RPMI7951 (cell line): Measurements from ENCODE around the gene IL22. TPM values are rescaled to one million over a fixed set of nuclear protein-coding genes. Genes with fewer than 3 reads are reported as not detected.

Experiments used
- DNase-seq: peaks from one replicate; pipeline ENCODE4 v3.0.0-alpha.2; 2012; ENCODE audit warnings: low read depth
- total RNA-seq: library from RNA; depleted of rRNA; stranded (reverse); fragments of >200 nt; shearing (Covaris generic); gene quantifications from 2 replicates; pipeline ENCODE4 v1.2.3, GENCODE V29; 2014

IL22 gene
- total RNA-seq, 1 experiment from 2014 or later, result not detected

DNA sequence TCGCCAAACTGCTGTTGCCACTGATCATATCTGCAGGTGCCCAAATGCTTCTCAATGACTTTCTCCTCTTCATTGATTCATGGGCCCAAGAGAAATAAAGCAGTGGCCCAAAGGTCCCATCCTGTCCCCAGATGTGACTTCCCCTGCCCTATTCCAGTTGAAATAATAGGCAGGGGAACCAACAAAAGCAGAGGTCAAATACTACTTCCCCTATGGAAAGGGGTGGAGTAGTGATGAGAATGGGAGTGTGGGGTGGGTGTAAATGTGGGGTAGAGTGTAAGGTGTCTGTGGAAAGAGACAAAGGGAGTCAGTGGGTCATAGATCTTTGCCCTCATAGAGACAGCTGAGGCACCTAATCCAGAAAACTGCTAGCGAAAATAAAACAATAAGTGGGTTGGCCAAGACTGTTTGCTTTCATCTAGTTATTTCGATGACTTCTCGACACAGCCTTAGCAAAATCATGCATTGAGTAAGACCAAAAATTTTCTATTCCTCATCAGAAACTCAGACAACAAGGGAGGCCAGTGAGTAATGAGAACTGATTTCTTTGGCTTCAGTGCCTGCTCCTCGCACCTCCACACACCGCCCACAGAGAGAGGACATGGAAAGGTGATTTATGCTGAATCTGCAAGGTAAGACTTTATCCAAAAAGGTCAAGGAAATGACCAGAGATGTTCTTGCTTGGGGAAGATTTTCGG lies 10.9 kb upstream of the IL22 start:
- DNase-seq, result no peak

DNA sequence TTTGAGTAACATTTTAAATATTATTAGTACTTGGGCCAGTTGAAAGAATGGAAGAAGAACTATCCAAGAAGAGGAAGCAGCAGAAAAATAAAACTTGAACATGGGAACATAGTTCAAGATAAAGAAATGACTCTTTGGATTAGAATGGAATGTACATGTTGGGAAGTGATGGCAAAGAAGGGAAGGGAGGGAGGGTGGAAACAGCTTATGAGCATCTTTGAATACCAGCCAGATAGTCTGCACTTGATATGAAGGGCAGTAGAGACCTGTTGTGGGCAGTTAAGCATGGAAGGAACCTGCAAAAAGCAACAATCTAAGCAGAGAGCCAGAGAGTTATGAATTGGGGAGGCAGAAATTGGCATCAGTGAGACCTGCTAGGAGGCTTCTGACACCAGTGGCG lies 10.0 kb upstream of the IL22 start:
- no peak for DNase-seq

DNA sequence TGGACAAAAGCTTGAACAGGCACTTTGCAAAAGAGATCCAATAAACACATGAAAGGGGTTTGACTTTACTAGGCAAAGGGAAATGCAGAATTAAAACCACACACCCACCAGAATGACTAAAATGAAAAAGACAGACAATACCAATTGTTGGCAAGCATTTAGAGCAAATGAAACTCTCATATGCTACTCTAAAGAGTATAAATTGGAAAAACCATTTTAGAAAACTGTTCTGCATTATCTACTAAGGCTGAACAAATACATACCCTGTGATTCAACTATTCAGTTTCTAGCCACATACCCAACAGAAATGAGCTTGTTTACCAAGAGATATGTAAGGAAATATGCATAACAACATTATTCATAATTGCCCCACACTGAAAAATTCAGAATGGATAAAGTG lies 8.5 kb upstream of the IL22 start:
- no peak for DNase-seq

DNA sequence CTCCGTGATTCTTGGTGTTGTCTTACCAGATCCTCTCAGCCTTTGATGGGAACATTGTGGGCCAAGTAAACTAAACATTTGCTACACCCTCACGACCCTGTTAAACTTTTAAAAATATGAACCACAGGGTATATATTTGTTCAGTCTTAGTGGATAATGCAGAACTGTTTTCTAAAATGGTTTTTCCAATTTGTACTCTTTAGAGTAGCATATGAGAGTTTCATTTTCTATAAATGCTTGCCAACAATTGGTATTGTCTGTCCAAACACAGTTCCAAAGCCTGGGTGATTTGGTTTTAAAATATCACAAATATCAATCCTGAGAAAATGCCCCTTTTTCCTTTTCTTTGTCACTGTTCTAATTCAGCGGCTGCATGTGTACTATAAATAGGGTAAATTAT lies 6.7 kb upstream of the IL22 start:
- DNase-seq, result no peak

DNA sequence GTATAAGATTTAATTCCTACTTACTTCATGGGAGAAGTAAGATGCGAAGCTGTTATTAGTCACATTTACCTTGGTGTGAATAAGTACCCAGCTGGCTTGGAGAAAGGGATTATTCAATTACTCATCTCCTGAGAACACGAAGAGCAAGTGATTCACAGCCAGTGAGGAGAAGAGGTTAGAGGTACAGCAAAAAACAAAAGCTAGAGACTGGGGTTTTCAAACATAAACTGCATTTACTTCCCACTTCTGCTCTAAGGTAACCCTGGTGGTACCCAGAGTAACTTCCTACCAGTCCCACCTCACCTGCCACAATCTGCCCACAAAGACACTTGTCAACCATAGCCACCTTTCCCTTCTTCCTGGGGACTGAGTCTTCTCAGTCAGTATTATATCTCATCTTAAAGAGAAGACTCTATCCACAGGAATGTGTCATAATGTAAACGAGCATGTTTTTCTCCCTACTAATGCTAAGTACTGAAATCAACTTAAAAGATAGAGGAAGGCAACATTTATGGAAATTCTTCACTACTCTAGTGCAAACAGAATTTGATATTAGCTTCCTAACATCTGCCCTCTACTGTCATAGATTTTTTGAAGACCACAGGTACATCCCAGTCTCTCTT lies 6.0 kb upstream of the IL22 start:
- DNase-seq, result peak; percentile 20

DNA sequence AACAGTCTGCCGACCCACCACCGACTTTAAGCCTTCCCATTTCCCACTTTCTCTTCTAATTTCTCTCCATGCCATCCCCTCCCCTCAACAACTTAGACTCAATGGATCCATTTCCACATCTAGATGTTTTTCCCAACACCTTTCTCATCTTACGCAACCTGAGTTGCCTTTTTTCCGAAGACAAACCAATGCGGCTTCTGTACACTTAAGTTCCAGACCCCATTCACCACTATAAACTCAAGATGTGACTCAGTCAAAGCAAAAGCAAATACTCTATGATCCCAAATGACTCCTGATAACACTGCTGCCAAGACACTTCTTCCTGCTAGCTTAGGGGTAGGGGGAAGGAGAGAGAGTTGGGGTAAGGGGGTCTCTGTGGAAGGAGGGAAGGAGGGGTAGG lies 1.3 kb downstream of the IL22 start:
- DNase-seq, result no peak

DNA sequence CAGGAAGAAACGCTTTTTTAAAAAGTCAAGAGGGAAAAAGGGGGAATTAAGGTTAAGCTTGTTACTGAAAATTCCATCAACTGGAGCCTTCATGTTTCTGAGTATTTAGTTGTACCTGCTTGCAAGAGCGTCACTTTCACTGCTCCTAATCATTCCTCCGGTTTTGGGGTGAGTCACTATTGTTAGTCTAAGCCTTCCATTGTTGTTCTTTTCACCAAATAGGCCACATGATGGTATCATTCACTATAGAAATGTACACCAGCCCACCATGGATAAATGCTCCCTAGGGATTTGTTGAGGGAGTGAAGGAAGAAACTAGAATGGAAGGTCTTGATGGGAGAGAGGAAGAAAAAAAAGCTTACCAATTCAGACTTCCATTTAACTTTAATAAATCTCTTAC lies 3.0 kb downstream of the IL22 start:
- no peak for DNase-seq

DNA sequence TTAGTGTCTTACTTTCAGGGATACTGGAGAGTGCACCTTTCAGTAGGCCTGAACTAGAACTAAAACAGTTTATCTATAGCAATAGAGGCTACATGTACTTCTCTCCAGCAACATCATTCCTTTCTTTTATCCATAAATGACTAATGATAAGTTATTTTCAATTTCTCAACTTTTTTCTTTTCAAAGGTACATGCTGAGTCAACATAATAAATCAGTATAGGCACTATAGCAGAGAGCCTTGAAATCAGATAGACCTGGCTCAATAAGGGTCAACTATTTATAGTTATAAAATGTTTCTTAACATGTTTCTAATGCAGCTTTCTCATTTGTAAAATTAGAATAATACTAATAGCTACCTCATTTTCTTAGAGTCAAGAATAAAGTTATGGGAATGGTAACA lies 5.6 kb downstream of the IL22 start:
- DNase-seq, result no peak

DNA sequence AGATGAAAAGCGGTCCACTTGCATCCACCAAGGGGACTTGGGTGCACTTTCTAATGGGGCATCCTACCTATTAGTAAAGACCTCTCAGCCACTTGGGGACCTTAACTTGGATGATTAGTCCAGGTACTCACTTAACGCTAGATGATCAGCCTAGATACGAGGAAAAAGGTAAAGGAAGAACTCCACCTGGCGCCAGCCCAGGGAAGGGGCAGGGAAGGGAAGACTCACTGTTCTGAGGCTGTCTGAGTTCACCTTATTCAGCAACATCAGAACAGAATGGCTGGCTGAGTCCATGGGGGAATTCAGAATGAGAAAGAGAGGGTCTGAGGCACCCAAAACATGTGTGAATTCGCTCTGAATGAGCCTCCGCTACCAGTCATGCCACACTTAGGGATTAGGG lies 7.1 kb downstream of the IL22 start:
- DNase-seq, result no peak

DNA sequence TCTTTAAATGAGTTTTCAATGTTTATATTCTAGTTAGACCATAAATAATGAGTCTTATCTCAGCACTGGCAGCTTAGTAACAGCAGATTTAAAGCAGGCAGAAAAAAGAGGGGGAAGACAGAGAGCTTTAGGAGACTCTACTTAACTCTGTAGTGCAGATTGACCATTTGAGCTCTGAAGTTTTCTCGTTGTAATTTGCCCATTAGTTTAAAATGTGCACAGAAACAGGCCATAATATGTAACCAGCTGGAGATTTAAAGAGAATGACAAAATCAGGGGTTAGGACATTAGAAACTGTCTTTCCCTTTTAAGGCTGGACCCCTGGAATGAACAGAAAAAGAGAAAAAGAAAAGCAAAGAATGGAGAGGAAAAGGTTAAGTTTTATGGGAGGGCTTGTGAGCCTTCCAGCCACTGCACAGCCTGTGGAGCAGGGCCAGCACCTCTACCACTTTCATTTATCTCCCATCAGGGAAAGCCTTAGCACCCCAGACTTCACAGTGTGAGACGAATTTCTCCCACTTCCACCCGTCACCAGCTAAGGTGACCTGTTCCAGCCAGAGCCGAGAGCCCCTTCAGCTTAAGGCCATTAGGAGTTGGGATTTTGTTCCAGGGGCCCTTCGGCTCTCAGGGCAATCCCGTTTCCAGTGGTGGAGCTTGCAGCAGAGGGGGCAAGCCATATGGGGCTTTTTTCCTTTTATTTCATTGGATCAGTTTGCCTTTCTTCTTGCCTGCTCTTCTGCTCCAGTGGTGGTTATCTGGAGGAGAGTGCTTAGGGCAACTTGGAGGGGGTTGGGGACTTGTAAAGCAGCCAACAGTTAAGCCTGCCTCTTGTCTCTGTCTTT lies 8.0 kb downstream of the IL22 start:
- no peak for DNase-seq

DNA sequence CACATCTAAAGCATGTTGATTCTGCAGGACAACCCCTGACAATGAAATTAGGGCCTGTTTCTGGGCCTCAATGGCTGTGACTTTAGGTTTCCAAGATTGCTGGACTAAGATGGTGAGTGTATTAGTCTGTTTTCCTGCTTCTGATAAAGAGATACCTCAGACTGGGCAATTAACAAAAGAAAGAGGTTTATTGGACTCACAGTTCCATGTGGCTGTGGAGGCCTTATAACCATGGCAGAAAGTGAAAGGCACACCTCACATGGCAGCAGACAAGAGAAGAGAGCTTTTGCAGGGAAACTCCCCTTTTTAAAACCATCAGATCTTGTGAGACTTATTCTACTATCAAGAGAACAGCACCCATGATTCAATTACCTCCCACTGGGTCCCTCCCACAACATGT lies 10.6 kb downstream of the IL22 start:
- no peak for DNase-seq

DNA sequence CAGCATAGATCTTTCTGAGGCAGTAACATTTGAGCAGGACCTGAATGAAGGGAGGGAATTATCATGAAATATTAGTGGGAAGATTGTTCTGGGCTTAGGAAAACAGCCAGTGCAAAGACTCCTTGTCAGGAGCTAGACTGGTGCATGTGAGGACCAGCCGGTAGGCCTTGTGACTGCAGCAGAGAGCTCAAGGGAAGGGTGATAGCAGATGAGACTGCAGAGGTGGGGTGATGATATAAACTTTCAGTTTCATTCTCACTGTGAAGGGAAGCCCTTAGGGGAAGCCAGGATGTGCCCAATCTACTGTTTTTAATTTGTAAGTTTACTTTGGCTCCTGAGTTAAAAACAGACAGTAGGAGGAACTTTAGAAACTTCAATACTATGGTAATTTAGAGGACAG lies 12.4 kb downstream of the IL22 start:
- peak; percentile 68 for DNase-seq

DNA sequence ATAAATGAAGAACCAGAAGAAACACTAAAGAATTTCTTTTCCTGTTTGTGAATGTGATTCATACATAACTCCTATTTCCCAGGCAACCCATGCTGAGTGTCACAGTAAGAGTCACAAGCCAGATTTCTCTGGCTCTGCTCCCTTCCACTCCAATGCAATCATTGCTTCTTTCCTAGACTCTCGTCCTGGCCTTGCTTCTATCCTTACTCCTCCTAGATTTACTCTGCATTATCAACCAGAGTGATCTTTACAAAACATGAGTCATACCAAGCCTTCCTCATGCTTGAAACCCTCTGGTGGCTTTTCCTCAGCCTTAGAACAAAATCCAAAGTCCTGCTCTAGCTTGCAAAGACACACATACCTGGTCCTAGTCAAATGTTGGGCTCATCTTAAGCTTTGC lies 13.3 kb downstream of the IL22 start:
- peak; percentile 81 for DNase-seq

DNA sequence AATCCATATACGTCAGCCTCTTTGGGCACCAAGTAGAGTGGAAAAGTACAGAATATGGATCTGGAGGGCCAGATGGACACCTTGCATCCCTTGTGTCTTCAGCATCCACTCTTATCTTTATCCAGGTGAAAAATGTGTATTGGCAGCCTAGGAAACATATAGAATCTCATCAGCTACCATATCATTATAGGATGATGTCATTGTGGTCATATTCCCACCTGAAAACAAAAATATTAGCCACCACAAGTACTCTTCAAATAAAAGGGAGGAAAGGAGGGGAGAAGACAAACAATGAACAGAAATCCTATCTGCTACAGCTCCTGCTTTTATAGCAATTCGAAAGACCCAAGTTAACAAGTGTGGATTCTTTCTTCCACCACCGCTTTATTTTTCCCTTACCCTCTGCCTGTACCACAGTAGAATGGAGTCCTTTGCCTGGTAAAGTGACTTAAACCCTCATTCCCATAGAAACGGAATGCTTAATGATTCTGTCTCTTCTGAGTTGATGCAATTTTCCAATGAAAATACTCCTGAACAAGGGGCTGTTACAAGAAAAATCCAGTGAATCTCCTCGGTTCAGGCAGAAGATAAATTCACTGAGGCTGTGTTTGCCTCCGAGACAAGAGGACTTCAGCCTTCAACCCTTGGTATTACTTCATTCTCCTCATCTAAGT lies 14.0 kb downstream of the IL22 start:
- DNase-seq, result no peak

DNA sequence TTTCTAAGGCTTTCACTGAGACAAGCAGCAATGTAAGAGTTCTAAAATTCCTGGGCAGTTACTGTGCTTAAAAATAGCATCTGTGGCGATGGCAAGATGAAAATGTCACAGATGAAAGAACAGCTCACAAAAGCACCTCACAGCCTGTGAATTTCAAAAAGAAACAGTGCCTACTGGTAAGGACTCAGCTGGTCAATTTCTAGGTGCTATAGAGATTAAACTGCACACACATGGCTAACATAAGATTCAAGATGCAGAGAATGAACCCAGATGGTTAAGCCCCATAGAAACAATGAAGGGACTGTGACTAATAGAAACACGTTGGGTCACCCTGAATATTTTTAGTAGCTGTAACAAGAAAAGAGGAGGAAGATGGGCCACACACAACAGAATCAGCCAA lies 15.8 kb downstream of the IL22 start:
- peak; percentile 24 for DNase-seq

DNA sequence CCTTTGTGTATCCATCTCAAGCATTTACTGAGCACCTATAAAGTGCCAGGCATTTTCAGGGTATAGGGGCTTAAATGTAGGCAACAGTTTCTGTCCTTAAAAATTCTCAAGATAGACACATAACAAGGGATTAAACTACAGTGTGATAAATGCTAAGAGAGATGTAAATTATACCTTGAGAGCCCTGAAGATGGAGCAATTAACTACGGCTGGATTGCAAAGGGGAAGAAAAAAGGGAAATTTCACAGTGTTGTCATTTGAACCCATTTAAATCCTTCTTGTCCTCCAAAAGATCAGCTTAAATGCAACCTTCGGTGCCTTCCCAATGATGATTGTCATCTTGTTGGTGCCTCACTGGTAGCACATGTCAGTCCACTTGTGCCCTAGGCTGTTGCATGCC lies 16.3 kb downstream of the IL22 start:
- DNase-seq, result peak; percentile 7

DNA sequence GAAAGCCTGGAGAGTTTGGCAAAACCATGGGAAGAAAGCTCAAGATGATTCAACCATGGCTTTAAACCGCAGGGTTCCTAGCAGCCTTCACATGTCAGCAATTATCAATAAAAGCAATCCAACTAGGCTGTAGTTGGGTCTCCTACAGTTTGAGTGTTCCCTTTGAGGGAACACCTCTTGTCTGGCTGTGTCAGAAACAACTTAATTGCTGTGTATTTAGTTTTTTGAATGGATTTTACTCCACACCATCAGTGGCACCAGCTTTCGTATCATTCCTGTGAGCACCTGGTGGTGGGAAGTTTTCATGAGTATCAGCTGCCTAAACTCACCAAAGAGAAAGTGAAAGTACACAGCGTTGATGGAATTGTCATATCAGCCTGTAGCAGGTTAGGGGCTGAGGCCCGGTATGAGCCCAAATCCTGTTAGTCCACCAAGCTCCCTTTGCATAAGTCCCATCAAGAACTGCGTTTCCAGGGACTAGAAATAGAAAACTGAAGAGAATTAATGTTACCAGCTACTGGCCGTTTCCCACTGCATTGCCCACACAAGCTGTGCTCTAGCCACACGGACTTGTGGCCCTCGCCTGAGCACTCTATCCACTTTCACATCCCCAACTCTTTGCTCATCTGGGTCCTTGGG lies 16.9 kb downstream of the IL22 start:
- peak; percentile 56 for DNase-seq

DNA sequence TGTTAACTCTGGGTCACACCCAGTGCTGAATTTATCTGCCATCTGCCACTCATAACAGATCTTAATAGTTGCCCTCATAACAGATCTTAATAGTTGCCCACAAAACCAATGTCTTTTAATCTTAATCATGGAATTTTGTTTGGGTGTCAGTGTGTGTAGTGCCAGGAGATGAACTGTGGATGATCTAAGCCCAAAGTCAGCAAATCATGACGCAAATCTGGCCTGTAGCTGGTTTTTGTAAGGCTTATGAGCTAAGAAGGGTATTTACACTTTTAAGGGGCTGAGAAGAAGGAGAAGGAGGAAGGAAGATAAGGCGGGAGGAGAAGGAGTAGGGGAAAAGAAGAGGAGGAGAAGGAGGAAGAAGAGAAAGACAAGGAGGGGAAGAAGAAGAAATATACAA lies 17.8 kb downstream of the IL22 start:
- DNase-seq, result no peak

DNA sequence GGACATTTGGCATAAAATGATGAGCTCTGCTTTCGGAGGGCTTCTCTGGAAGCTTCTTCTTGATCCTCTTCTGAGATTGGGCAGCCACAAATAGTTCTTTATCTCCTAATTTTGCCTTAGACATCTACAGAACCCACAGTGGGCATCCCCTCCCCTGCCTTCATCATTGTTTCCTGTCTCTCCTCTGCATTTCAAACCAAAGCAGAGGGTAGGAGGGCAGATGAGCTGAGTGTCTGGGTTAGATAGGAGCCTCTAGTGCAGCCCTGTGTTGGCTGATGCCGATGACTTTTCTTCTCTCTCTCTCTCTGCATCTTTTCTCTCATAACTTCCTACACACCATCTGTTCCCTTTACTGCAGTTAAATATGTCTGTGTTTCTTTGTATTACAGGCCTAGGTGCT lies 19.3 kb downstream of the IL22 start:
- DNase-seq, result no peak

DNA sequence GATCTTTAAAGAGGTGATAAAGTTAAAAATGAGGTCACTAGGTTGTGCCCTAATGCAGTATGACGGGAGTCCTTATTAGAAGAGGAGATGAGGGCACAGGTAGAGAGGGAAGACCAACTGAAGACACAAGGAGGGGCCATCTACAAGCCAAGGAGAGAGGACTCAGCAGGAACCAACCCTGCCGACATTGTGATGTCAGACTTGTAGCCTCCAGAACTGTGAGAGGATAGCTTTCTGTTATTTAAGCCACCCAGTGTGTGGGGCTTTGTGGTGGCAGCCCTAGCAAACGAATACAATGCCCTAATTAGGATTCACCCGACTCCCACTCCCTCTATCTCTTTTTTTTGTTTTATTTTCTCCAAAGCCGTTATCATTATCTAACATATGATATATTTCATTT lies 19.9 kb downstream of the IL22 start:
- no peak for DNase-seq

DNA sequence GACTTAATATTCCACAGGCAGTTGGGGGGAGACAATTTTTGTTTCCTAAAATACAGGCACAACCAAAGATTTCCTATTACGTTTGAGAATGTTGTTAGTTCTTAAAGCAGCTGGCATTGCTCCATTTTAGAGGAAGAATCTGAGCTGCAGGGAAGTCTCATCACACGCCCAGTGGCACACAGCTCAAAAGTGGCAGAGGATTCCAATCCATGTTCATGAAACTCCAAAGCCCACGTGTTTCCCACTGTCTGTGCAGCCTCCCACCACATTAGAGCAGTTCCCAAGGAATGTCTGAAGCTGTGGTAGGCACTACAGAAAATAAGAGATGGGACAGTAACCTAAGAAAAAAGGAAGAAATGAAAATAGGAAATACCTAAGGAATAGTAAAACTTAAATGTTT lies 21.7 kb downstream of the IL22 start:
- no peak for DNase-seq

DNA sequence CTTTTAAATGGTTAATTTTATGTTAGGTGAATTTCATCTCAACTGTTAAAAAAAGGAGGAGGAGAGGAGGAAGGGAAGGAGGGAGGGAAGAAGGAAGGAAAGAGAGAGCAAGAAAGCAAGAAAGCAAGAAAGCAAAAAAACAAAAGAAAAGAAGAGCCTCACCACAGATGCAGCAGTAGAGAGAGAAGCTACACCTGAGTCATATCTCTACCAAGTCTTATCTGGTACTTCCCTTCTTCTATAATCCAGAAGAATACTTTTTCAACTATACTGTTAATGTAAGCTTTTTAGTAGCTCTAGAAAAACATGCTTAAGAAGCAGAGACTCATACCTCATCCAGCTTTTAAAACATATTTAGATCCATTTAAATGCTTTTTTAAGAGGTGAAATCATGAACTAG lies 22.2 kb downstream of the IL22 start:
- DNase-seq, result no peak
